ENCODE data around the gene PPT2. TPM values are rescaled to one million over a fixed set of nuclear protein-coding genes. Genes with fewer than 3 reads are reported as not detected.

The PPT2 gene
- total RNA-seq, 1 experiment from 2014 or later: 70.9 TPM

DNA sequence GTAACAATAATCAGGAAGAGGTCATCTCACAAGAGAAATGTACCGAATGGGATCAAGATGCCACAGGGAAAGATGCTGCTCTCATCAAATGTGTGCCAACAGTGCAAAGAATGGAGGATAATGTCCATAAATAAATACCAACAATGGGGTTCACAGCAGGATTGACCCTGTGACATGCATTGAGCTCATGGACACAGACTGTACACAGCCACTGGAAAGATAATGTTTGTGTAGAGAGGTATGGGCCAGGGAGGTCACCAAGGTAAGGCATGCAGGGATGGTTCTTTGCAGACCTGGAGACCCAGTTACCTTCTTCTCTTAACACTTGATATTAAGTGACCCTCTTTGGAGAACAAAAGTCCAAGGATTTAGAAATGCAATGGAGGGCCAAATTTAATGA, 20.5 kb downstream of the PPT2 start:
- ChIA-PET CTCF (interaction anchor here (0.6 kb wide), 1 partner anchor 370 kb away, joined by 3 read pairs; no protein-coding TSS in a partner anchor), POLR2A (ENCODE audit: low non-redundant PET) (no interaction called here)
- H3K4me3 ChIP-seq (ENCODE audit: low read depth, low read length, poor library complexity, severe bottlenecking): peak overlapping the region; percentile 97
- BruUV-seq (replicated peaks): no TSS peak
- H3K36me3 ChIP-seq (ENCODE audit: insufficient read depth, low read length, poor library complexity, severe bottlenecking): peaks cover 21% of the 10 kb centered on the region
- H3K27ac ChIP-seq (ENCODE audit: low read depth, low read length, poor library complexity, severe bottlenecking): peak overlapping the region; percentile 97
- TF ChIP-seq EZH2 (IDR thresholded peaks at IDR 0.05; ENCODE audit: borderline replicate concordance, low read depth, low read length, poor library complexity, severe bottlenecking): no peak
- TF ChIP-seq, protein P1, sequence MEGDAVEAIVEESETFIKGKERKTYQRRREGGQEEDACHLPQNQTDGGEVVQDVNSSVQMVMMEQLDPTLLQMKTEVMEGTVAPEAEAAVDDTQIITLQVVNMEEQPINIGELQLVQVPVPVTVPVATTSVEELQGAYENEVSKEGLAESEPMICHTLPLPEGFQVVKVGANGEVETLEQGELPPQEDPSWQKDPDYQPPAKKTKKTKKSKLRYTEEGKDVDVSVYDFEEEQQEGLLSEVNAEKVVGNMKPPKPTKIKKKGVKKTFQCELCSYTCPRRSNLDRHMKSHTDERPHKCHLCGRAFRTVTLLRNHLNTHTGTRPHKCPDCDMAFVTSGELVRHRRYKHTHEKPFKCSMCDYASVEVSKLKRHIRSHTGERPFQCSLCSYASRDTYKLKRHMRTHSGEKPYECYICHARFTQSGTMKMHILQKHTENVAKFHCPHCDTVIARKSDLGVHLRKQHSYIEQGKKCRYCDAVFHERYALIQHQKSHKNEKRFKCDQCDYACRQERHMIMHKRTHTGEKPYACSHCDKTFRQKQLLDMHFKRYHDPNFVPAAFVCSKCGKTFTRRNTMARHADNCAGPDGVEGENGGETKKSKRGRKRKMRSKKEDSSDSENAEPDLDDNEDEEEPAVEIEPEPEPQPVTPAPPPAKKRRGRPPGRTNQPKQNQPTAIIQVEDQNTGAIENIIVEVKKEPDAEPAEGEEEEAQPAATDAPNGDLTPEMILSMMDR (conservative IDR thresholded peaks at IDR 0.05; ENCODE audit: low read depth, low read length): no peak
- no peak for DNase-seq (ENCODE audit: low spot score)
- peaks cover 22% of the 10 kb centered on the region for H3K4me1 ChIP-seq (ENCODE audit: insufficient read depth, low read length, poor library complexity, severe bottlenecking)
- H3K9me3 ChIP-seq (ENCODE audit: low read depth, low read length, poor library complexity, severe bottlenecking): no peaks in the 10 kb centered on the region
- H3K27me3 ChIP-seq (replicated peaks; ENCODE audit: insufficient read depth, low read depth, low read length, poor library complexity): no peaks in the 10 kb centered on the region
- intact Hi-C loops (cut with micrococcal nuclease; ENCODE audit: unreplicated experiment): no loop called here

DNA sequence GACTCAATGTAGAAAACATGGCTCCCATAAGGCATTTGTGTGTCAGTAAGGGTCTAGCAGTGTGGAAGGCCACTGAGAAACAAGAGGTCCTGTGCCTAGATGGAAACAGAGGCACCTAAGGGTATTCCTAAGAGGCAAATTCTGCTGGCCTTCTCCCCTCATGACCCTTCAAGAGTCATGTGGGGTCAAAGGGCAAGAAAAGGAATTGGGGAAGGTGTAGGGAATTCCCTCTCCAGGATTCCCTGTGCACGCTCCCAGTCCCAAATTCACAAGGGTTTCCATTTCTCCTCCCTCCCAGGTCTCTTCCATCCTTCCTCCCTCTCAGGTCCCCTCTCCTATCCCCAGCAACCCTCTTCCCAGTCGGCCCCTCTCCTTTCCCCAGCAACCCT, 21.4 kb downstream of the PPT2 start:
- peak overlapping the region; percentile 97 for H3K4me3 ChIP-seq (ENCODE audit: low read depth, low read length, poor library complexity, severe bottlenecking)
- CTCF ChIA-PET: no interaction called here
- no peak for TF ChIP-seq EZH2 (IDR thresholded peaks at IDR 0.05; ENCODE audit: borderline replicate concordance, low read depth, low read length, poor library complexity, severe bottlenecking)
- TF ChIP-seq, protein P1 (conservative IDR thresholded peaks at IDR 0.05; ENCODE audit: low read depth, low read length): no peak
- peak overlapping the region; percentile 97 for H3K27ac ChIP-seq (ENCODE audit: low read depth, low read length, poor library complexity, severe bottlenecking)
- H3K36me3 ChIP-seq (ENCODE audit: insufficient read depth, low read length, poor library complexity, severe bottlenecking): peaks cover 12% of the 10 kb centered on the region
- BruUV-seq (replicated peaks): TSS peak; percentile 48
- DNase-seq (ENCODE audit: low spot score): no peak
- POLR2A ChIA-PET (ENCODE audit: low non-redundant PET): no interaction called here
- H3K27me3 ChIP-seq (replicated peaks; ENCODE audit: insufficient read depth, low read depth, low read length, poor library complexity): no peaks in the 10 kb centered on the region
- H3K9me3 ChIP-seq (ENCODE audit: low read depth, low read length, poor library complexity, severe bottlenecking): no peaks in the 10 kb centered on the region
- H3K4me1 ChIP-seq (ENCODE audit: insufficient read depth, low read length, poor library complexity, severe bottlenecking): peaks cover 25% of the 10 kb centered on the region
- intact Hi-C loops (cut with micrococcal nuclease; ENCODE audit: unreplicated experiment): no loop called here

DNA sequence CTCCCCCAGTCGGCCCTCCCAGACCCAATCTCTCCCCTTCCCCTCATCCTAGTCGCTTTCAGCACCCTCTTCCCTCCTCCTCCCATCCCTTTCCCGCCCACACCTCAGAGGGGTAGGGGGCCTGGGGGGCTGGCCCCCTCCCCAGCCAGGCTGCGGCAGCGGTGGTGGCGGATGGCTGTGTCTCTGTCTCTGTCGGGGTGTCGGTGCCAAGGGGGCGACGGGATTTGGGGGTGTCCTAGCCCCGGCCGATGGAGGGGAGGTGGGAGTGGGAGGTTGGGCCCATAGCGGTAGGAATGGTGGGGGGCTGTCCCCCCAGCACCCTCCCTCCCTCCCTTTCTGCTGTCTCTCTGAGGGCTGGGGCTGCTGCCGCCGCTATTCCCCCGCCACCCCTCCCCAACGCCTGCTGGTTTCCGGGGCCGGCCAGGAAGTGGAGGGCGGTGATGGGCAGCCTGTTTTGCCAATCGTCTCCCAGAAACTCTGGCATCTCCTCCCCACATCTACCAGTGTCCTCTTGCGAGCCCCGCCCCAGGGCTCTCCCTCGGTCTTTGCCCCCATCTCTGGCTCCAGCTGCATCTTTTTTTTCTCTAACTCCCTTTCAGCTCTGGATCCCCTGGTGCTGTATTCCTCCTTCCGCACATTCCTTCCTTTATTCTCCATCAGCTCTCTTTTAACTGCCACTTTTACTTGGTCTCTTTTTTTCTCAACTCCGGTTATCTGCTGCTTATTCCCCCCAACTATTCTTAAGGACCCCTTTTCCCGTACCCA, 22.0 kb downstream of the PPT2 start, which contains the start of gene AGPAT1:
Gene AGPAT1, minus strand, starts transcription at position 374 of the 765 bp plus-strand sequence. CDS start 4,588 bp downstream, outside the sequence.
- Histone ChIP-seq H3K9me3 (ENCODE audit: low read depth, low read length, poor library complexity, severe bottlenecking) (no peaks in the 10 kb centered on the region), H3K36me3 (ENCODE audit: insufficient read depth, low read length, poor library complexity, severe bottlenecking) (peaks cover 7% of the 10 kb centered on the region), H3K4me3 (ENCODE audit: low read depth, low read length, poor library complexity, severe bottlenecking) (peak within 1 kb of the TSS; percentile 97), H3K27me3 (replicated peaks; ENCODE audit: insufficient read depth, low read depth, low read length, poor library complexity) (no peaks in the 10 kb centered on the region), H3K4me1 (ENCODE audit: insufficient read depth, low read length, poor library complexity, severe bottlenecking) (peaks cover 25% of the 10 kb centered on the region), H3K27ac (ENCODE audit: low read depth, low read length, poor library complexity, severe bottlenecking) (peak within 1 kb of the TSS; percentile 97)
- intact Hi-C loops (cut with micrococcal nuclease; ENCODE audit: unreplicated experiment): no loop called here
- ChIA-PET POLR2A (ENCODE audit: low non-redundant PET) (no interaction called here), CTCF (no interaction called here)
- no peak for TF ChIP-seq EZH2 (IDR thresholded peaks at IDR 0.05; ENCODE audit: borderline replicate concordance, low read depth, low read length, poor library complexity, severe bottlenecking)
- TF ChIP-seq, protein P1 (conservative IDR thresholded peaks at IDR 0.05; ENCODE audit: low read depth, low read length): no peak
- BruUV-seq (replicated peaks): no TSS peak
- peak; percentile 97 for DNase-seq (ENCODE audit: low spot score)
